Endothelial cell (in vitro differentiated cells): ENCODE results near the gene SPTBN5. TPM values are rescaled to one million over a fixed set of nuclear protein-coding genes. Genes with fewer than 3 reads are reported as not detected.
A peak's percentile ranks its signal among the peaks of the same experiment; 100 is the strongest.

Source experiments
- DNase-seq: peaks from one replicate; pipeline ENCODE4 v3.0.0; 2021; ENCODE audit warnings: low spot score
- H3K27ac Mint-ChIP-seq: one replicate; pipeline ENCODE4 v1.8.0; 2021; ENCODE audit warnings: mixed read lengths, inconsistent platforms; ENCODE audit not compliant: unreplicated experiment
- H3K27me3 Mint-ChIP-seq: one replicate; pipeline ENCODE4 v1.8.0; 2021; ENCODE audit warnings: mild to moderate bottlenecking, moderate library complexity, mixed read lengths, inconsistent platforms; ENCODE audit not compliant: unreplicated experiment
- H3K36me3 Mint-ChIP-seq: one replicate; pipeline ENCODE4 v1.8.0; 2021; ENCODE audit warnings: mild to moderate bottlenecking, low read depth, mixed read lengths, inconsistent platforms; ENCODE audit not compliant: unreplicated experiment
- H3K4me1 Mint-ChIP-seq: one replicate; pipeline ENCODE4 v1.8.0; 2021; ENCODE audit warnings: mild to moderate bottlenecking, mixed read lengths, inconsistent platforms; ENCODE audit not compliant: unreplicated experiment
- H3K4me3 Mint-ChIP-seq: one replicate; pipeline ENCODE4 v1.8.0; 2021; ENCODE audit warnings: mild to moderate bottlenecking, mixed read lengths, inconsistent platforms; ENCODE audit not compliant: unreplicated experiment
- H3K9me3 Mint-ChIP-seq: one replicate; pipeline ENCODE4 v1.8.0; 2021; ENCODE audit warnings: mixed read lengths, inconsistent platforms; ENCODE audit not compliant: unreplicated experiment
- CTCF ChIP-seq: fragments of 200-600 bp; sonication (generic); IDR thresholded peaks from one replicate; pipeline ENCODE4 v1.5.0; 2021; ENCODE audit warnings: antibody characterized with exemption; ENCODE audit not compliant: unreplicated experiment
- total RNA-seq: library from RNA; stranded (reverse); fragmentation: NEBNext Ultra II Directional; extraction: Animal tissue kit (Norgen Biotek cat#: 25700); gene quantifications from one replicate; pipeline ENCODE4 v1.2.1, GENCODE V29; 2021; ENCODE audit not compliant: unreplicated experiment

SPTBN5 gene
- total RNA-seq, 1 donor from 2014 or later: 9.4 TPM

GRCh38 chr15:41810651-41811431 is 83.0 kb downstream of the SPTBN5 start:
- H3K4me1 Mint-ChIP-seq: peaks cover 32% of the 10 kb centered on the region

GRCh38 chr15:41809526-41810220 is 84.2 kb downstream of the SPTBN5 start:
- peaks cover 6% of the 10 kb centered on the region for H3K27me3 Mint-ChIP-seq
- H3K36me3 Mint-ChIP-seq: peaks cover 28% of the 10 kb centered on the region
- H3K4me1 Mint-ChIP-seq: peaks cover 41% of the 10 kb centered on the region
- H3K4me3 Mint-ChIP-seq: no peak overlapping the region
- peak overlapping the region; percentile 88 for H3K27ac Mint-ChIP-seq
- H3K9me3 Mint-ChIP-seq: no peaks in the 10 kb centered on the region
- no peak for DNase-seq
- TF ChIP-seq CTCF: no peak

More at GRCh38 chr15:41810651-41811431, 83.0 kb downstream of the SPTBN5 start:
- no peak for DNase-seq
- Mint-ChIP-seq H3K36me3 (peaks cover 32% of the 10 kb centered on the region), H3K27me3 (peaks cover 6% of the 10 kb centered on the region), H3K27ac (no peak overlapping the region), H3K4me3 (no peak overlapping the region), H3K9me3 (no peaks in the 10 kb centered on the region)
- no peak for TF ChIP-seq CTCF

- H3K4me3 Mint-ChIP-seq: no peak overlapping the region
- H3K27me3 Mint-ChIP-seq: peaks cover 6% of the 10 kb centered on the region
- peaks cover 44% of the 10 kb centered on the region for H3K4me1 Mint-ChIP-seq
- H3K27ac Mint-ChIP-seq: peak overlapping the region; percentile 88
- DNase-seq: no peak
- no peak for TF ChIP-seq CTCF
- peaks cover 23% of the 10 kb centered on the region for H3K36me3 Mint-ChIP-seq
- no peaks in the 10 kb centered on the region for H3K9me3 Mint-ChIP-seq
These were observed 84.7 kb downstream of the SPTBN5 start for GRCh38 chr15:41809121-41809520.

GRCh38 chr15:41806291-41807181 is 87.3 kb downstream of the SPTBN5 start:
- Mint-ChIP-seq H3K4me3 (no peak overlapping the region), H3K36me3 (peaks cover 17% of the 10 kb centered on the region), H3K4me1 (peaks cover 44% of the 10 kb centered on the region), H3K27ac (peak overlapping the region; percentile 39), H3K27me3 (peaks cover 6% of the 10 kb centered on the region), H3K9me3 (no peaks in the 10 kb centered on the region)
- DNase-seq: no peak
- TF ChIP-seq CTCF: no peak
